ENCODE results near the gene FXYD3.
"Not testable (repeated sequence)": the region's sequence is repeated elsewhere in the genome, so short reads cannot be mapped to it uniquely, and the experiment has no call there.

Gene FXYD3

DNA sequence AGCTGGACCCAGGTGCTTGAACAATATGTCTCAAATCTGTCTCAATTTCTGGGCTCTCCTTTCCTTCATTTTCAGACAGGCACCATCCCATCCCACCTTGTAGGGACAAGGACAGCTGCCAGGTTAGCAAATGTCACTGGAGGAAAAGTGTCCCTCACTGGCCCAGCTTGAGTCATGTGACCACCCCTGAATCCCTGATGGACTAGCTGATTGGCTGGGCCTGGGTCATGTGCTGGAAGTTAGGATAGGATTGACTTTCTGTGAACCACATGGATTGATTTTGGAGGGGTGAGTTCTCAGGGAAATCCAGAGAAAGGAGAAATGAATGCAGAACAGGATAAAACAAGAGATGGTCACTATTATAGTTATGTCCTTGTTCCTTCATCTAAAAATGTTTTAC lies 28.2 kb upstream of the FXYD3 start:
- no peak for ATAC-seq

- ATAC-seq = no peak
Observed at GRCh38 chr19:35088131-35088913, 27.3 kb upstream of the FXYD3 start.

DNA sequence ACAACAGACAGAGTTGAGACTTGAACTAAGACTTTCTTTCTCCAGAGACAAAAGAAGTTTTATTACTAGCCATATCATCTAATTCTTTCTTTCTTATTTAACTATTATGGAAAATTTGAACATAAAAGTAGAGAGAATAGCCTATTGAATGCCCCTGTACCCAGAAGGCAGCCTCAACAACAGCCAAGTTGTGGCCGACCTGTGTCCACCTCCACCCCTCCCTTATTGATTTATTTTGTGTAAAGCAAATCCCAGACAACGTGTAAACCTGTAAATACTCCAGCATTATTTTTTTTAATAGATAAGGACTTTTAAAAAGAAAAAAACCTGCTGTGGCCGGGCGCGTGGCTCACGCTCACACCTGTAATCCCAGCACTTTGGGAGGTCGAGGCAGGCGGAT lies 26.1 kb upstream of the FXYD3 start:
- no peak for ATAC-seq

DNA sequence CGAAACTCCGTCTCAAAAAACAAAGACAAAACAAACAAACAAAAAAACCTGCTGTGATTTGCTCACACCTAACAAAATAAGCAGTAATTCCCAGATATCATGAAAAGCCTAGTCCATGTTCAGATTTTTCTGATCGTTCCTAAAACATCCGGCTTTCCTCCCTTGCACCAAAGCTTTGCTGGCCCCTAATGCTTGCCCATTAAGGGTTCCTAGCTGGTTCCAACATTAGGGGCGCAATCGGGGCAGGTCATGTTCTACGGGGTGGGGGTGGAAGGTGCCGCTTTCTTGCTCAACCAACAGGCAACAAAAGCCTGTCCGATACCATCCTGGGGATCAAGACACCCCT lies 25.5 kb upstream of the FXYD3 start:
- no peak for ATAC-seq

GRCh38 chr19:35090506-35091214 lies 25.0 kb upstream of the FXYD3 start:
- ATAC-seq = peak in 1 of 2 donors; percentile 56

DNA sequence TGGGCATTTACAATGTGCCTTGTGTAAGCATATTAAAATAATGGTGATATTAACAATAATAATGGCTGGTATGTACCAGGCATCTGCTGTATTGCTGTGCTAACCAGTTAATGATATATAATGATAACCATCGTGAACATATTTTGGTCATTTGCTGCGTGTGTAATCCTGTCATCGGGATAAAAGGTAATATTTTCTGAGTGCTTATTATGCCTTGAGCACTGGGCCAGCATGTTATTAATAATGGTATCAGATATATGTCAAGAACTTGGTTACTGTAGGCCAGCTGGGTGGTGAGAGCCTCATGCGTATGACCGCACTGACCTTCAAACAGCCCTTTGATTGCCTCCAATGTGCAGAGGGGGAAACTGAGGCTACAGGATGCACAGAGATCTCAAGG lies 22.2 kb upstream of the FXYD3 start:
- ATAC-seq = no peak

- no peak for ATAC-seq
Observed at GRCh38 chr19:35093941-35094647, 21.5 kb upstream of the FXYD3 start.

GRCh38 chr19:35094656-35095055 lies 21.0 kb upstream of the FXYD3 start:
- ATAC-seq = no peak

- no peak for ATAC-seq
Observed at GRCh38 chr19:35095667-35096368, 19.8 kb upstream of the FXYD3 start.

GRCh38 chr19:35098413-35099049 lies 17.1 kb upstream of the FXYD3 start:
- ATAC-seq = no peak

DNA sequence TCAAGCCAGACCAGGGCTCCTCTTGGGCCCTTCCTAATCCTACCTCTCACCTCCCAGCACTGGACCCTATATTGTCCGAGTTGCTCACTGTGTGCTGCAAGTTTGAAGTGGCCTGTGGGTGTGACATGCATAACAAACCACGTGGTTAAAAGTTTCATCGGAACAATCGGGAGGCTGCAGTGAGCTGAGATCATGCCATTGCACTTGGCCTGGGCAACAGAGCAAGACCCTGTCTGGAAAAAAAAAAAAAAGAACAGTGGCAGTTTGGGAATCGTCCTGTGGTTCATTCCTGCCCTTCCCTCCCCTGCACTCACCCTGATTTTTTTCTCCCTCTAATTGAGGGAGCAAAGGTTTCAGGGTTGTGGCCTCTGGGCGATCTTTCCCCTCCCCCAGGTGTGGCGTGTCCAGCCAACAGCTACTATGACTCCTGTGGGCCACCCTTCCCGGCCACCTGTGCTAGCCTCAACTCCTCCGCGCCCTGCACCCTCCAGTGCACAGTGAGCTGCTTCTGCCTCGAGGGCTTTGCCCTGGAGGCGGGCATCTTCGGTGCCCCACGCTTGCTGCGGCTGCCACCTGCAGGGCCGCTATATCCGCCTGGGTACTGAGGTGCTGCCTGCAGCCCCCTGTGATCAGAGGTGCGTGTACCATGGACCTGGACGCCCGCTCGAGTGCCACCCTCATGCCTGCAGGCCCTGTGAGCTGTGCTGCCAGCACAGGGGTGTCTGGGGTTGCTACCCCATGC lies 16.3 kb upstream of the FXYD3 start:
- no peak for ATAC-seq

DNA sequence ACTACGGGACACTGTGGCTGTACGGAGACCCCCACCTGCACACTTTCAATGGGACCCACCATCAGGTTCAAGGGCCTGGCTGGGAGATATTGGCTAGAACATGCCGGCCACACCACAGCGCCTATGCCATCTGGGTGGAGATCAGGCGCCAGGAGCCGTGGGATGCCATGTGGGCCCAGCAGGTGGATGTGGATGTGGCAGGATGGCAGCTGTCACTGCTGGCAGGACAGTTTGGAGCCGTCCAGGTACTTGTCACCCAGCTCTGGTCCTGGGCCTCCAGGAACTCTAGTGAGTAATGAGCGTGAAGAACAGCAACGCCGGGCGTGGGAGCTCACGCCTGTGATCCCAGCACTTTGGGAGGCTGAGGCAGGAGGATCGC lies 15.7 kb upstream of the FXYD3 start:
- ATAC-seq = no peak

DNA sequence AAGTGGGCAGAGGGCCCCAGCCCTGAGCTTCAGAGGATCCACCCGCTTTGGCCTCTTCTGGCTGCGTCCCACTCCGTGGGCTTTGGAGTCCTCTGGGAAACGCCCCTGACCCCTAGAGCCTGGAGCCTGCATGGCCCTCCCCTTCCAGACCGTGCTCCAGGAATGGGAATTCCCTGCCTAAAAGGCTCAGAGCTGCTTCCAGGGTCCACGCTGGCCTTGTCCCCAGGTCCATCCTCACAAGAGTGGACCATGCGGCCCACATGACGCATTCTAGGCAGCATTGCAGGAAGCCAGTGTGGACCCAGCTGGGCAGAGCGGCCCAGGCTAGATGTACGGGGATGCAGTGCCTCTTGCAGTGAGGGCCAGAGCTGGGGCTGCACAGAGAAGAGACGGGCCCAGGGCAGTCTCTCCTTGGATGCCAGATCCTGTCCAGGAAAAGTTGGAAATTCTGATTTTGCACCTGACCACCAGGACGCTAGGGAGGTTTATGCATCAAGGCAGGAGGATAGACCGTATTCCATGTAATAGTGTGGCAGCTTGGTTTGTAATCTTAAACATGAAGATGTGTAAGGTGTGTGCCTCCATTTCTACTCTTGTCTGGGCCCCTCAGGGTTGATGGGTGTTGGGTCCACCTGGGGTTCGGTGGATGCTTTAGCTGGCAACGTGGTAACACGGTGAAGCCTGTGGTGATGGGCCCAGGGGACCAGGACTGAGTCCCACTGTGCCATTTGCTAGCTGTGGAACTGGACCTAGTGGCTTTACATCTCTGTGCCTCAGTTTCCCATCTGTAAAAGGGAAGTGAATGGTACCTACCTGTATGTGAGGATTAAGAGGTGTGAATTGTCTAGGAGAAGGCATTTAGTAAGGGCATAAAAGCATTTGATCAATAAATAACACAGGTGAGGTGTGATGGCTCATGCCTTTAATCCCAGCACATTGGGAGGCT lies 14.8 kb upstream of the FXYD3 start:
- no peak for ATAC-seq

DNA sequence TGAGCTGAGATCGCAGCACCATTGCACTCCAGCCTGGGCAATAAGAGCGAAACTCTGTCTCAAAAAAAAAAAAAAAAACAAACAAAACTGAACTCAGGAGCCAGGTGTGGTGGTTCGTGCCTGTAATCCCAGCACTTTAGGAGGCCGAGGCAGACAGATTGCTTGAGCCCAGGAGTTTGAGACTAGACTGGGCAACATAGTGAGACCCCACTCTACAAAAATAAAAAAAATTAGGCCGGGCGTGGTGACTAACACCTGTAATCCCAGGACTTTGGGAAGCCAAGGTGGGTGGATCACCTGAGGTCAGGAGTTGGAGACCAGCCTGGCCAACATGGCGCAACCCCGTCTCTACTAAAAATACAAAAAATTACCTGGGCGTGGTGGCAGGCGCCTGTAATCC lies 13.7 kb upstream of the FXYD3 start:
- ATAC-seq = not testable (repeated sequence)

DNA sequence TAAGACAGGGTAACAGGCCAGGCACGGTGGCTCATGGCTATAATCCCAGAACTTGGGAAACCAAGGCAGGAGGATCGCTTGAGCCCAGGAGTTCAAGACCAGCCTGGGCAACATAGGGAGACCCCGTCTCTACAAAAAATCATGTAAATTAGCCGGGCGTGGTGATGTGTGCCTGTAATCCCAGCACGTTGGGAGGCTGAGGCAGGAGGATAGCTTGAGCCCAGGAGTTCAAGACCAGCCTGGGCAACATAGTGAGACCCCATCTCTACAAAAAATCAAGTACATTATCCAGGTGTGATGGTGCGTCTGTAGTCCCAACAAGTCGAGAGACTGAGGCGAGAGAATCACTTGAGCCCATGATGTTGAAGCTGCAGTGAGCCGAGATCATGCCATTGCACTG lies 12.0 kb upstream of the FXYD3 start:
- not testable (repeated sequence) for ATAC-seq

- no peak for ATAC-seq
Observed at GRCh38 chr19:35104361-35104760, 11.3 kb upstream of the FXYD3 start.

GRCh38 chr19:35105047-35105410 lies 10.6 kb upstream of the FXYD3 start:
- ATAC-seq = no peak

DNA sequence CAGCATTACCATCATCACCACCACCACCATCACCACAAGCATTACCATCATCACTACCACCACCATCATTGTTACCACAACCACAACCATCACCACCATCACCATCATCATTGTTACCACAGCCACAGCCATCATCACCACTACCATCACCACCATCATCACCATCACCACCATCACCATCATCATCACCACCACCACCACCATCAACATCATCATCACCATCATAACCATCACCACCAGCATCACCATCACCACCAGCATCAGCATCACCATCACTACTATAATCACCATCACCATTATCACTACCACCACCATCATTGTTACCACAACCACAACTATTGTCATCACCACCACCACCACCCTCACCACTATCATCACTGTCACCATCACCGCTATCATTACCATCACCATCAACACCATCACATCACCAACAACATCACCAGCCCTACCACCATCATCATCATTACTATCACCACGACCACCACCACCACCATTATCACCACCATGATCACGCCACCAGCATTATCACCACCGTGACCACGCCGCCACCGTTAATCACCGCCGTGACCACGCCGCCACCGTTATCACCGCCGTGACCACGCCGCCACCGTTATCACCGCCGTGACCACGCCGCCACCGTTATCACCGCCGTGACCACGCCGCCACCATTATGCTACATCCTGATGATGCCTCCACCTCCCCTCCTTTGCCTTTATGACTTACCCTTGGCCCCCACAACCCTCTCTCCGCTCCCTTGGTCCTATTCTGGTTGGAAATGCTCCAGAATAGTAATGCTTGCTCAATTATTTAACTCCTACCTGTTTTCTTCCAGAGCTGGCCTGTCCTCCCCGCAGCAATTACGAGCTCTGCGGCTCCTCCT lies 10.0 kb upstream of the FXYD3 start:
- peak in 1 of 2 donors; percentile 33 for ATAC-seq

- no peak for ATAC-seq
Observed at GRCh38 chr19:35106291-35106583, 9.4 kb upstream of the FXYD3 start.

DNA sequence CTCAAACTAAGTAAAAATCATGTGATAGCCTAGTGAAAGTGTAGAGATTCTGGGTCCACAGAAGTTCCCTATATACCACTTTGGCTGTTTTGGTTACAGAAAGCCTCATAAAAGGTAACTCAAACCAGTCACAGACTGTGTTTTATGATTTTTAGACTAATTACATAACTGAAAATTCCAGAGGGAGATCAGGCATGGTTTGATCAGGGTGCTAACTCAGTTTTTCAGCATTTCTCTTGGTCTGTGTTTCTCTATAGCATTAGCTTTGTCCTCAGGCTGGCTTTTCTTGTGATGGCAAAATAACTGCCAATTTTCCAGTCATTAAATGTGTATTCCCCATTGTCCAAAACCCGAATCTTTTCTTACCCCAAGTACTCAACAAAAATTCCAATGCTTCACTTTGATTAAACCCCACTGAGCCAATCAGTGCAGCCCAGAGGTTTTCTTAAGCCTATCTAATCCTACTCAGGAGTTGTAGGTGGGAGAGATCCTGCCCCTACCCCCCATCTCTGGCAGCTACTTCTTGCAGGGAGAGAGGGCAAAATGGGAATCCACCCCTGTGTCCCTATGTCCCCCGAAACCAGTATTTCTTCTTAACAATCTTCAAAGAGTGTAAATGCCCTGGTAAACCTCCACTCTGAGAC lies 8.6 kb upstream of the FXYD3 start:
- no peak for ATAC-seq

All from activated CD4-positive, CD25-positive, alpha-beta regulatory T cell treated with anti-CD3 and anti-CD28 coated beads, Interleukin-2, amount 50 U/mL, for 24 hours (primary cell).